Pancreas (tissue), 10 donors: Measurements from ENCODE around the gene TUBB6. TPM values are rescaled to one million over a fixed set of nuclear protein-coding genes. Genes with fewer than 3 reads are reported as not detected.

ENCODE experiments used
- ATAC-seq, 4 donors: fragments of 200-7000 bp; cut with Tn5 transposase; one replicate each; pipeline versions ENCODE4 v1.8.0 to v1.9.1; 2020; ENCODE audit warnings: mild to moderate bottlenecking in 4 of 4, moderate library complexity in 4 of 4
- DNase-seq, 6 donors: peaks; one replicate each; pipeline ENCODE4 v3.0.0-alpha.2; 2020
- FAIRE-seq: peaks from 2 replicates; lab custom pipeline; 2012; peaks lifted over from hg19 to GRCh38; lab: Jason Lieb, UNC
- H3K27ac ChIP-seq, 4 donors: fragments of 200-600 bp; sonication (generic); 1 replicate in 3 of 4; 2 replicates in 1 of 4; pipeline versions ENCODE4 v1.5.0 to v1.8.0; 2020
- H3K27me3 ChIP-seq, 4 donors: fragments of 200-600 bp; one replicate each; pipeline ENCODE4 v1.8.0; 2021
- H3K36me3 ChIP-seq, 3 donors: fragments of 200-600 bp; sonication (generic) in 1 of 3; one replicate each; pipeline versions ENCODE4 v1.5.0 to v1.8.0; 2020 to 2021
- H3K4me1 ChIP-seq, 3 donors: fragments of 200-600 bp; one replicate each; pipeline ENCODE4 v1.8.0; 2021
- H3K4me3 ChIP-seq, 4 donors: fragments of 200-600 bp; sonication (generic) in 2 of 4; one replicate each; pipeline versions ENCODE4 v1.5.0 to v1.8.0; 2020 to 2021
- H3K9me3 ChIP-seq, 4 donors: fragments of 200-600 bp; one replicate each; pipeline ENCODE4 v1.8.0; 2021
- CTCF ChIP-seq, 4 donors: fragments of 200-600 bp; sonication (generic) in 3 of 4; IDR thresholded peaks; one replicate each; pipeline versions ENCODE4 v1.5.0 to v1.8.0; 2021; ENCODE audit warnings: antibody characterized with exemption in 4 of 4
- WGBS, 2 donors: extraction: QIAGEN DNeasy Blood & Tissue Kit; methylation state at CpG; one replicate each; pipeline ENCODE4 v1.1.7; 2013; 5-methylcytosine and 5-hydroxymethylcytosine counted together
- intact Hi-C, 3 donors: fragments of 100-400 bp; cut with DNase I; formaldehyde crosslinking; loops; one replicate each; pipeline versions ENCODE4 v1.11.1 to v1.14.2; 2022
- polyA plus RNA-seq, 2 donors: library from polyadenylated mRNA; stranded (reverse); fragments of 200-250 nt; gene quantifications; one replicate each; pipeline ENCODE4 v1.2.3, GENCODE V29; 2013
- total RNA-seq, 6 donors: library from RNA; stranded (reverse); fragmentation: NEBNext Ultra II Directional in 4 of 6; extraction: Animal tissue kit (Norgen Biotek cat#: 25700) in 4 of 6; gene quantifications; one replicate each; pipeline versions ENCODE4 v1.2.1 to v1.2.4, GENCODE V29; 2021 to 2023
- donor health status: healthy with polysubstance abuse.
- donor health status: DM: no; HTN: no; CAD: no; lungs with moderate emphysema.
- donor health status: DM: no; HTN: no; CAD: no.
- donor health status: control.
- donor health status: control.
- donor health status: Bipolar disorder and iron deficiency.
- donor health status: DM: yes; HTN: yes; CAD: no.
- donor health status: DM: no; HTN: no; CAD: no.
- donor health status: DM: no; HTN: no; CAD: no.
- donor health status: DM: yes; HTN: yes; CAD: no.

The TUBB6 gene
- total and polyA plus RNA-seq, 8 donors: 18.0 to 35.0 (median 26.2) TPM

DNA sequence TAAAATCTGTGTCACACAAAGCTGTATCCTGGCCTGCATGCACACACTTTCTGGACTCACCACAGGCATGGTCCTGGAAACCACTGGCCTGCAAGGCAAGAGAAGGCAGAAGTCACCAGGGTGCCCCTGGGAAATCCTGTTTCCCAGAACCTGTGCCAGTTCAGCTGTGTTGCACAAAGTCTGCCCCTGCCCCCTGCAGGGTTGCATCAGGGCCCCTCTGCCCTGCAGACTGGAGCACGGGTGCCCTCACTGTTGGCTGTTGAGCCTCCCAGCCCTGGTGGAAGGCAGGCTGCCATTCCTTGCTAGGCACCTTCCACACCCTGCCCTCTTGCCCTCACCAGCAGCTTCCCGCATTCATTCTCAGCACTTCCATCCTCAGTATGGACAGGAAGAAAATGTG, 18.0 kb upstream of the TUBB6 start:
- Histone ChIP-seq H3K27ac (no peak overlapping the region), H3K9me3 (no peaks in the 10 kb centered on the region), H3K36me3 (no peaks in the 10 kb centered on the region), H3K27me3 (no peaks in the 10 kb centered on the region), H3K4me3 (no peak overlapping the region), H3K4me1 (peaks cover 0 to 7% (median 0%) of the 10 kb centered on the region in 3 donors)
- FAIRE-seq: no peak
- DNase-seq: no peak
- intact Hi-C loops: no loop called here
- TF ChIP-seq CTCF (IDR thresholded peaks at IDR 0.05): no peak
- 84 to 89% methylated on average over 2 of the region's 2 CpGs for WGBS, 2 donors
- ATAC-seq: no peak

DNA sequence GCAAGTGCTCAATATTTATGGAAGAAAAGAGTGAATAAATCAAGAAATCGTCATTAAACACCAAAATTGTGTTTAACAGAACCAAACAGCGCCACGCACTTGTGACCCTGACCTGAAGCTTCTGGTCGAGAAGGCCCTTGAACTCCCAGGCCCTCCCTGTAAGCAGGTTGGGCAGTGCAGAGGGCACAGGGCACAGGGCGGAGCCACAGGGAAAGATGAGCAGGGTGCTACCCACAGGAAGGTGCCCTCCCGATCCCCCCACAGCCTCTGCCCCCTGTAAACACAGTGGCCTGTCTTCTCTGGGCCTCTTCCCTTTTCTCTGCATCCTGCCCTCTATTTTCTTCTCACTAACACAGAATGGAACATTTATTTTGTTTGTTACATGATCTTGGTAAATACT, 16.9 kb upstream of the TUBB6 start:
- ATAC-seq: no peak
- DNase-seq: peak in 1 of 6 donors; percentile 16
- no peak overlapping the region for H3K27ac ChIP-seq
- no peak for TF ChIP-seq CTCF (IDR thresholded peaks at IDR 0.05)
- intact Hi-C loops: no loop called here
- peaks cover 0 to 7% (median 0%) of the 10 kb centered on the region in 3 donors for H3K4me1 ChIP-seq
- H3K27me3 ChIP-seq: no peaks in the 10 kb centered on the region
- 78 to 82% methylated on average over 6 of the region's 6 CpGs for WGBS, 2 donors
- no peak for FAIRE-seq
- H3K9me3 ChIP-seq: no peaks in the 10 kb centered on the region
- H3K4me3 ChIP-seq: no peak overlapping the region
- no peaks in the 10 kb centered on the region for H3K36me3 ChIP-seq

GRCh38 chr18:12291690-12292089, 16.4 kb upstream of the TUBB6 start:
- no peaks in the 10 kb centered on the region for H3K36me3 ChIP-seq
- intact Hi-C loops: no loop called here
- WGBS, 2 donors: 87 to 92% methylated on average over 14 of the region's 14 CpGs
- no peak for FAIRE-seq
- TF ChIP-seq CTCF (IDR thresholded peaks at IDR 0.05): no peak
- H3K27me3 ChIP-seq: no peaks in the 10 kb centered on the region
- peak in 1 of 6 donors; percentile 20 for DNase-seq
- no peak overlapping the region for H3K27ac ChIP-seq
- H3K9me3 ChIP-seq: no peaks in the 10 kb centered on the region
- ATAC-seq: no peak
- H3K4me1 ChIP-seq: peaks cover 0 to 7% (median 0%) of the 10 kb centered on the region in 3 donors
- H3K4me3 ChIP-seq: no peak overlapping the region

DNA sequence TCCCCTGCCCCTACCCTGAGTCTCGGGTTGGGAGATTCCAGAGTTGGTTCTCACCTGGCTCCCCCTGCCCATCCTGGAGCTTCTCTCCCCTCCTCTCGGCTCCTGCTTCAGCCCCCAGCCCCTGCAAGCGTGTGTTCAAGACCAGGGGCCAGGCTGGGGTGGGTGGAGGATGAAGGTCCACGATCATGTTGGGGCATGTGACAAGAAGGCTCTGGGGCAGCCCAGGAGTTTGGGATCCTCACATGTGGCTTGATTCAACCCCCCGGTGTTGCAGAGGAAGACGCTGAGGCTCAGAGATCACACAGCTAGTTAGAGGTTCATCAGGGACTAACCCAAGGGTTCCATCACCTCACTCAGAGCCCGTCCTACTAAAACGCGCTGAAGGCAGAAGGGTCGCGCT, 14.2 kb upstream of the TUBB6 start:
- no peak for FAIRE-seq
- no peak for ATAC-seq

More for the DNA sequence above, 14.2 kb upstream of the TUBB6 start:
- no peaks in the 10 kb centered on the region for H3K4me1 ChIP-seq
- H3K27me3 ChIP-seq: no peaks in the 10 kb centered on the region
- intact Hi-C loops: no loop called here
- no peak overlapping the region for H3K27ac ChIP-seq
- no peak overlapping the region for H3K4me3 ChIP-seq
- no peaks in the 10 kb centered on the region for H3K36me3 ChIP-seq
- WGBS, 2 donors: 73 to 75% methylated on average over 11 of the region's 11 CpGs
- no peak for TF ChIP-seq CTCF (IDR thresholded peaks at IDR 0.05)
- peak in 1 of 6 donors; percentile 31 for DNase-seq
- H3K9me3 ChIP-seq: no peaks in the 10 kb centered on the region
